GM18499 (cell line): ENCODE results near the gene SORCS2.

Experiments
- ATAC-seq: cut with Tn5 transposase; IDR thresholded peaks from one replicate; pipeline ENCODE4 v1.9.1; 2021; ENCODE audit warnings: moderate number of reproducible peaks; ENCODE audit not compliant: insufficient read depth, unreplicated experiment

SORCS2 gene

GRCh38 chr4:7507381-7507780, 315.0 kb downstream of the SORCS2 start:
- no peak for ATAC-seq

- no peak for ATAC-seq
These were observed 317.7 kb downstream of the SORCS2 start for GRCh38 chr4:7510066-7510465.

GRCh38 chr4:7510538-7510937, 318.2 kb downstream of the SORCS2 start:
- ATAC-seq: no peak

GRCh38 chr4:7511525-7511924, 319.2 kb downstream of the SORCS2 start:
- no peak for ATAC-seq

GRCh38 chr4:7512428-7512827, 320.1 kb downstream of the SORCS2 start:
- no peak for ATAC-seq

- ATAC-seq: no peak
These were observed 320.6 kb downstream of the SORCS2 start for GRCh38 chr4:7512946-7513345.

GRCh38 chr4:7513671-7514070, 321.3 kb downstream of the SORCS2 start:
- ATAC-seq: no peak

GRCh38 chr4:7514281-7514680, 321.9 kb downstream of the SORCS2 start:
- no peak for ATAC-seq

- ATAC-seq: no peak
These were observed 322.5 kb downstream of the SORCS2 start for GRCh38 chr4:7514789-7515188.

- ATAC-seq: no peak
These were observed 323.1 kb downstream of the SORCS2 start for GRCh38 chr4:7515390-7515902.

GRCh38 chr4:7516096-7516772, 323.9 kb downstream of the SORCS2 start:
- ATAC-seq: no peak

GRCh38 chr4:7516773-7517144, 324.4 kb downstream of the SORCS2 start:
- no peak for ATAC-seq

GRCh38 chr4:7518871-7519637, 326.7 kb downstream of the SORCS2 start:
- ATAC-seq: no peak

- ATAC-seq: no peak
These were observed 327.5 kb downstream of the SORCS2 start for GRCh38 chr4:7519638-7520376.

- no peak for ATAC-seq
These were observed 329.3 kb downstream of the SORCS2 start for GRCh38 chr4:7521666-7522065.

- ATAC-seq: no peak
These were observed 330.3 kb downstream of the SORCS2 start for GRCh38 chr4:7522452-7523220.

GRCh38 chr4:7523526-7523925, 331.2 kb downstream of the SORCS2 start:
- no peak for ATAC-seq

- no peak for ATAC-seq
These were observed 331.8 kb downstream of the SORCS2 start for GRCh38 chr4:7524064-7524682.

GRCh38 chr4:7524843-7525242, 332.5 kb downstream of the SORCS2 start:
- no peak for ATAC-seq

- ATAC-seq: no peak
These were observed 334.2 kb downstream of the SORCS2 start for GRCh38 chr4:7526491-7526890.
